Lower lobe of right lung (tissue), 2 donors: Measurements from ENCODE around the gene KIF9. TPM values are rescaled to one million over a fixed set of nuclear protein-coding genes. Genes with fewer than 3 reads are reported as not detected.

ENCODE experiments used
- ATAC-seq, 2 donors: fragments of 200-7000 bp; cut with Tn5 transposase; one replicate each; pipeline ENCODE4 v1.9.1; 2020 to 2022; ENCODE audit warnings: mild to moderate bottlenecking in 2 of 2, moderate library complexity in 2 of 2
- DNase-seq: peaks from one replicate; pipeline ENCODE4 v3.0.0-alpha.2; 2020
- H3K27ac ChIP-seq: fragments of 200-600 bp; one replicate; pipeline ENCODE4 v1.8.0; 2022
- H3K27me3 ChIP-seq: fragments of 200-600 bp; one replicate; pipeline ENCODE4 v1.8.0; 2022; ENCODE audit warnings: low read depth
- H3K36me3 ChIP-seq: fragments of 200-600 bp; one replicate; pipeline ENCODE4 v1.8.0; 2022; ENCODE audit warnings: mild to moderate bottlenecking
- H3K4me1 ChIP-seq: fragments of 200-600 bp; one replicate; pipeline ENCODE4 v1.8.0; 2022
- H3K4me3 ChIP-seq: fragments of 200-600 bp; one replicate; pipeline ENCODE4 v1.8.0; 2022; ENCODE audit warnings: mild to moderate bottlenecking
- H3K9me3 ChIP-seq: fragments of 200-600 bp; one replicate; pipeline ENCODE4 v1.8.0; 2022
- intact Hi-C: fragments of 100-400 bp; cut with DNase I; formaldehyde crosslinking; loops from one replicate; pipeline ENCODE4 v1.11.0; 2022
- total RNA-seq: library from RNA; stranded (reverse); fragmentation: NEBNext Ultra II Directional; extraction: Animal tissue kit (Norgen Biotek cat#: 25700); gene quantifications from one replicate; pipeline ENCODE4 v1.2.1, GENCODE V29; 2021
- TF ChIP-seq, protein P1 (sequence below): fragments of 200-600 bp; IDR thresholded peaks from one replicate; pipeline ENCODE4 v1.8.0; 2022; ENCODE audit warnings: antibody characterized with exemption, mild to moderate bottlenecking
- donor health status: DM: no; HTN: yes; CAD: no; lungs with severe emphysema.

KIF9 gene
- total RNA-seq, 1 donor from 2014 or later: 8.7 TPM

DNA sequence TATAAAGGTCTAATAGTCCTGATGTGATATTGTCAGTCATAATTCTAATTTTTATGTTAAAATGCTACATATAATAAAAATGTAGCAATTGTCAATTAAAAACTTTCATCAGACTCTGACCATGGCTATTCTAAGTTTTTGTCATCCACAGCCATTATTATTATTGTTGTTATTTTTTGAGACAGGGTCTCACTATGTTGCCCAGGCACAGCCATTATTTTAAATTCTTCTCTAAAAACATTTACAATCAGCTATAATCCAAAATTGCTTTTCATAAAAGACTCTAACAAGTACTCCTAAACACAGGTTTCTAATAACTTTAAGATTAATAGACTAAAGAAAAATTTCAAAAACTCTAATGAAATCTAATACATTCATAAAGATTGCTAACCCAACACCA, 77.7 kb downstream of the KIF9 start:
- no peaks in the 10 kb centered on the region for H3K27me3 ChIP-seq
- H3K27ac ChIP-seq: no peak overlapping the region
- intact Hi-C loops: no loop called here
- H3K9me3 ChIP-seq: no peaks in the 10 kb centered on the region
- H3K4me1 ChIP-seq: no peaks in the 10 kb centered on the region
- no peak for DNase-seq
- ATAC-seq: no peak
- H3K36me3 ChIP-seq: no peaks in the 10 kb centered on the region
- no peak overlapping the region for H3K4me3 ChIP-seq
- TF ChIP-seq, protein P1, sequence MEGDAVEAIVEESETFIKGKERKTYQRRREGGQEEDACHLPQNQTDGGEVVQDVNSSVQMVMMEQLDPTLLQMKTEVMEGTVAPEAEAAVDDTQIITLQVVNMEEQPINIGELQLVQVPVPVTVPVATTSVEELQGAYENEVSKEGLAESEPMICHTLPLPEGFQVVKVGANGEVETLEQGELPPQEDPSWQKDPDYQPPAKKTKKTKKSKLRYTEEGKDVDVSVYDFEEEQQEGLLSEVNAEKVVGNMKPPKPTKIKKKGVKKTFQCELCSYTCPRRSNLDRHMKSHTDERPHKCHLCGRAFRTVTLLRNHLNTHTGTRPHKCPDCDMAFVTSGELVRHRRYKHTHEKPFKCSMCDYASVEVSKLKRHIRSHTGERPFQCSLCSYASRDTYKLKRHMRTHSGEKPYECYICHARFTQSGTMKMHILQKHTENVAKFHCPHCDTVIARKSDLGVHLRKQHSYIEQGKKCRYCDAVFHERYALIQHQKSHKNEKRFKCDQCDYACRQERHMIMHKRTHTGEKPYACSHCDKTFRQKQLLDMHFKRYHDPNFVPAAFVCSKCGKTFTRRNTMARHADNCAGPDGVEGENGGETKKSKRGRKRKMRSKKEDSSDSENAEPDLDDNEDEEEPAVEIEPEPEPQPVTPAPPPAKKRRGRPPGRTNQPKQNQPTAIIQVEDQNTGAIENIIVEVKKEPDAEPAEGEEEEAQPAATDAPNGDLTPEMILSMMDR: no peak

DNA sequence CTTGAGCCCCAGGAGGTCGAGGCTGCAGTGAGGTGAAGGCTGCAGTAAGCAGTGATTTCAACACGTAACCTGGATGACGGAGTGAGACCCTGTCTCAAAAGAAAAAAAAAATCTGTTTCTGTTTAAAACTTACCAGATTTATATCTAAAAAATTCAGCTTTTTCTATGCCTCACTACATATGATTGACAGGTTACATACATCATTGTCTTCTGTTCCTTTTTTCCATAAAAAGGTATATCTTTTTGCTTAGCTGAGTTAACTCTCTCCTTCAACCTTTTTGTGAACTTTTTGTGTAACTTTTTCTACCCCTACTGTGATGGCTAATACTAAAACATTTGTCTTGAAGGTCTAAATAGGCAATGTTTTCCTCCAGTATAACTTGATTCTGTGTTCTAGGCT, 80.1 kb downstream of the KIF9 start:
- DNase-seq (no peak), ATAC-seq (no peak)
- no peaks in the 10 kb centered on the region for H3K36me3 ChIP-seq
- TF ChIP-seq, protein P1: no peak
- H3K4me1 ChIP-seq: no peaks in the 10 kb centered on the region
- intact Hi-C loops: no loop called here
- no peak overlapping the region for H3K4me3 ChIP-seq
- H3K27me3 ChIP-seq: no peaks in the 10 kb centered on the region
- H3K9me3 ChIP-seq: no peaks in the 10 kb centered on the region
- no peak overlapping the region for H3K27ac ChIP-seq

DNA sequence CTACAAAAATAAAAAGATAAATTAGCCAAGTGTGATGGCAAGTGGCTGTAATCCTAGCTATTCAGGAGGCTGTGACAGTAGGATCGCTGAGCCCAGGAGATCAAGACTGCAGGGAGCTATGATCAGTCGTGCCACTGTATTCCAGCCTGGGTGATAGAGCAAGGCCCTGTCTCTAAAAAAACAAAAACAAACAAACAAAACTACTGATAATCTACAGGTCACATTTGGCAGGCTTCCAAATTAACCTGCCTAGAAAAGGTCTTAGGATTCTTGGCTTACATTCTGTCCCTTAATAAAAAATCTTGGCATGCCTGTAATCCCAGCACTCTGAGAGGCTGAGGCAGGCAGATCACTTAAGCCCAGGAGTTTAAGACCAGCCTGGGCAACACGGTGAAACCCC, 85.3 kb downstream of the KIF9 start:
- Histone ChIP-seq H3K9me3 (no peaks in the 10 kb centered on the region), H3K27me3 (no peaks in the 10 kb centered on the region), H3K27ac (no peak overlapping the region), H3K4me3 (no peak overlapping the region), H3K36me3 (no peaks in the 10 kb centered on the region), H3K4me1 (no peaks in the 10 kb centered on the region)
- intact Hi-C loops: no loop called here
- TF ChIP-seq, protein P1: no peak
- ATAC-seq (no peak), DNase-seq (no peak)

DNA sequence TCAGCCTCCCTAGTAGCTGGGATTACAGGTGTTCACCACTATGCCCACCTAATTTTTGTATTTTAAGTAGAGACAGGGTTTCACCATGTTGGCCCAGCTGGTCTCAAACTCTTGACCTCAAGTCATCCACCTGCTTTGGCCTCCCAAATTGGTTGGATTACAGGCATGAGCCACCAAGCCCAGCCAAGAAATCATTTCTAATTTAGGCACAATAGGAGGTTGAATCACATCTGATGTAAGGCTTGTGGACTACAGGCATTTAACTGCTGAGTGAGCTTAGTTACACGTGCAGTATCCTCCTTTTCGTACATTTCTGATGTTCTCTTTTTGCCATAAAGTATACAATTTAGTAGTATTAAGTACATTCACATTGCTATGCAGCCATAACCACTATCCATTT, 87.6 kb downstream of the KIF9 start:
- no peaks in the 10 kb centered on the region for H3K27me3 ChIP-seq
- H3K27ac ChIP-seq: no peak overlapping the region
- no peak for ATAC-seq
- no peak overlapping the region for H3K4me3 ChIP-seq
- DNase-seq: no peak
- H3K4me1 ChIP-seq: no peaks in the 10 kb centered on the region
- no peaks in the 10 kb centered on the region for H3K9me3 ChIP-seq
- H3K36me3 ChIP-seq: no peaks in the 10 kb centered on the region
- intact Hi-C loops: no loop called here
- TF ChIP-seq, protein P1: no peak

DNA sequence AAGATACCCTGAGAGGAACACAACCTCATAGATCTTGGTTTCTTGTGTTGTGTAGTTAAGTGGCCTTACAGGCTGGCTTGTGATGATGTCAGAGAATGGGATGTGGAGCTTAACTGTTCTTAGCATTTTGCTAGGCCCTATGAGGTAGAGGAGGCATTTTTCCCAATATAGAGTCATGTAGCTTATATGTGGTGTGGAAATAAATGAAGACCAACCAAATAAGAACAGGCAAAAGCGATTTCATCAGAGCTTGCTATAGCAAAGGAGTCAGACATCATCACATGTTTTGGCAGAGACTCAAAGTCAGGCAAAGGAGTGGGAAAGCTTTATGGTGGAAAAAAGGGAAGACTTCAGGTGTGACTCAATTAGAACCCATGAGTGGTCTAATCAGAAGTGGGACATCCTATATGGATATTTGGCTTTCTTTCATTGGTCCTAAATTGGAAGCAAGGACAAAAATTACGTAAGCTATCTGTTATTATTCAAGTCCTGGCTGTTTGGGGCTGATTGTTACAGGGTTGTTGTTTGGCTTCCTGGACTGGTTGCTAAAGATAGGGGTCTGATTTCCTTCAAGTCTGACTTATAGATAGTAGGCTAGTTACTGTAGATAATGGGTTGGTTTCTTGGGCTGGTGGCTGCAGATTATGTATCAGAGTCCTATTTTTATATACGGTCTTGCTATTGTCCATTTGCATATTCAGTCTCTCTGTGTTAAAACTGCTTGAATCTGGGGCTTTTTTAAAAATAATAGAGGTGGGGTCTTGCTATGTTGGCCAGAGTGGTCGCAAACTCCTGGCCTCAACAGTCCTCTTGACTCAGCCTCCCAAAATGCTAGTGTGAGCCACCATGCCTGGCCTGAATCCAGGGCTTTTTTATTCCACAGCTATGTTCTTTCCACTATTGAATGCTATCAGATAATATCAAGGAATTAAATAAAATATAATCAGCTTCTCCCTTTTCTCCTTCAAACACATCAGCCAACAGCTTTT, 88.4 kb downstream of the KIF9 start:
- Histone ChIP-seq H3K27ac (no peak overlapping the region), H3K9me3 (no peaks in the 10 kb centered on the region), H3K27me3 (no peaks in the 10 kb centered on the region), H3K4me3 (no peak overlapping the region), H3K36me3 (no peaks in the 10 kb centered on the region), H3K4me1 (no peaks in the 10 kb centered on the region)
- intact Hi-C loops: no loop called here
- TF ChIP-seq, protein P1: no peak
- DNase-seq (no peak), ATAC-seq (no peak)
